ENCODE measurements around the gene STAT5A. TPM values are rescaled to one million over a fixed set of nuclear protein-coding genes. Genes with fewer than 3 reads are reported as not detected.

The STAT5A gene
- total RNA-seq, 4 donors from 2014 or later, result 7.3 to 34.3 (median 14.0) TPM

- TF ChIP-seq CTCF (IDR thresholded peaks at IDR 0.05), result no peak
- no peak for TF ChIP-seq POLR2A (IDR thresholded peaks at IDR 0.05)
- Histone ChIP-seq H3K36me3 (peaks cover 0 to 96% (median 12%) of the 10 kb centered on the region in 3 donors), H3K27me3 (no peaks in the 10 kb centered on the region), H3K27ac (no peak overlapping the region), H3K9me3 (no peaks in the 10 kb centered on the region), H3K4me3 (no peak overlapping the region), H3K4me1 (peaks cover 2 to 30% (median 10%) of the 10 kb centered on the region in 3 donors)
- intact Hi-C loops (cut with DNase I), result no loop called here
- DNase-seq, result no peak
- 93% methylated on average over 11 to 16 of the region's 19 CpGs for WGBS, 2 donors
Measured at GRCh38 chr17:42307362-42307927, 19.1 kb downstream of the STAT5A start.

GRCh38 chr17:42308446-42308845 is 20.1 kb downstream of the STAT5A start:
- H3K27me3 ChIP-seq, result no peaks in the 10 kb centered on the region
- no peak for DNase-seq
- TF ChIP-seq POLR2A (IDR thresholded peaks at IDR 0.05), result no peak
- TF ChIP-seq CTCF (IDR thresholded peaks at IDR 0.05), result no peak
- peaks cover 0 to 96% (median 12%) of the 10 kb centered on the region in 3 donors for H3K36me3 ChIP-seq
- peak overlapping the region in 2 of 4 donors; percentile 19 to 85 for H3K27ac ChIP-seq
- no peaks in the 10 kb centered on the region for H3K9me3 ChIP-seq
- WGBS, 2 donors, result 85% methylated on average over 7 of the region's 7 CpGs; no CpG with 5 or more reads in 1 of the 2 donors
- intact Hi-C loops (cut with DNase I), result no loop called here
- H3K4me1 ChIP-seq, result peaks cover 8 to 39% (median 13%) of the 10 kb centered on the region in 3 donors
- H3K4me3 ChIP-seq, result no peak overlapping the region

- WGBS, 2 donors, result 74 to 79% methylated on average over 4 to 6 of the region's 9 CpGs
- peaks cover 8 to 46% (median 13%) of the 10 kb centered on the region in 3 donors for H3K4me1 ChIP-seq
- no peak overlapping the region for H3K4me3 ChIP-seq
- no peak for TF ChIP-seq POLR2A (IDR thresholded peaks at IDR 0.05)
- no peak for TF ChIP-seq CTCF (IDR thresholded peaks at IDR 0.05)
- DNase-seq, result no peak
- H3K27me3 ChIP-seq, result no peaks in the 10 kb centered on the region
- H3K9me3 ChIP-seq, result no peaks in the 10 kb centered on the region
- intact Hi-C loops (cut with DNase I), result no loop called here
- peaks cover 0 to 96% (median 13%) of the 10 kb centered on the region in 3 donors for H3K36me3 ChIP-seq
- peak overlapping the region in 3 of 4 donors; percentile 32 to 85 (median 81) for H3K27ac ChIP-seq
Measured at GRCh38 chr17:42309142-42309541, 20.8 kb downstream of the STAT5A start.

- H3K36me3 ChIP-seq, result peaks cover 3 to 96% (median 12%) of the 10 kb centered on the region in 3 donors
- intact Hi-C loops (cut with DNase I), result no loop called here
- peaks cover 8 to 57% (median 13%) of the 10 kb centered on the region in 3 donors for H3K4me1 ChIP-seq
- H3K9me3 ChIP-seq, result no peaks in the 10 kb centered on the region
- H3K4me3 ChIP-seq, result no peak overlapping the region
- no peaks in the 10 kb centered on the region for H3K27me3 ChIP-seq
- no peak for DNase-seq
- peak overlapping the region in 3 of 4 donors; percentile 81 to 85 (median 85) for H3K27ac ChIP-seq
- 63 to 78% methylated on average over 14 to 18 of the region's 19 CpGs for whole genome bisulfite sequencing, 2 donors
- no peak for TF ChIP-seq CTCF (IDR thresholded peaks at IDR 0.05)
- TF ChIP-seq POLR2A (IDR thresholded peaks at IDR 0.05), result no peak
Measured at GRCh38 chr17:42309986-42310786, 21.9 kb downstream of the STAT5A start.

- Histone ChIP-seq H3K9me3 (no peaks in the 10 kb centered on the region), H3K4me3 (no peak overlapping the region), H3K27me3 (no peaks in the 10 kb centered on the region), H3K4me1 (peaks cover 8 to 57% (median 13%) of the 10 kb centered on the region in 3 donors), H3K27ac (peak overlapping the region; percentile 33 to 85 (median 83)), H3K36me3 (peaks cover 9 to 96% (median 18%) of the 10 kb centered on the region in 3 donors)
- TF ChIP-seq POLR2A (IDR thresholded peaks at IDR 0.05) (peak in 1 of 4 donors; percentile 4), CTCF (IDR thresholded peaks at IDR 0.05) (no peak)
- DNase-seq, result no peak
- intact Hi-C loops (cut with DNase I), result no loop called here
- WGBS, 2 donors, result 73 to 75% methylated on average over 7 to 9 of the region's 9 CpGs
Measured at GRCh38 chr17:42310787-42311215, 22.5 kb downstream of the STAT5A start.
